Stimulated activated CD8-positive, alpha-beta memory T cell treated with anti-CD3 and anti-CD28 coated beads, Interleukin-7, amount 100 ng/mL, for 1 hour (primary cell): ENCODE results near the gene CCL20.
"Not testable (repeated sequence)": the region's sequence is repeated elsewhere in the genome, so short reads cannot be mapped to it uniquely, and the experiment has no call there.

Experiments used
- DNase-seq, 2 donors: peaks; one replicate each; pipeline ENCODE4 v3.0.0-alpha.2; 2020; ENCODE audit warnings: low read depth in 2 of 2

CCL20 gene

DNA sequence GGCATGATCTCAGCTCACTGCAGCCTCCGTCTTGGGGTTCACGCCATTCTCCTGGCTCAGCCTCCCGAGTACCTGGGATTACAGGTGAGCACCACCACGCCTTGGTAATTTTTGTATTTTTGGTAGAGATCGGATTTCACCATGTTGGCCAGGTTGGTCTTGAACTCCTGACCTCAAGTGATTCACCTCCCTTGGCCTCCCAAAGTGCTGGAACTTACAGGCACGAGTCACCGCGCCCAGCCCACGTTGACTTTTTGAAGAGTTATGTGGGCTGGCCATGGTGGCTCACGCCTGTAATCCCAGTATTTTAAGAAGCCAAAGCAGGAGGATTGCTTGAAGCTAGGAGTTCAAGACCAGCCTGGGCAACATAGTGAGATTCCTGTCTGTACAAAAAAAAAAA lies 20.8 kb downstream of the CCL20 start:
- DNase-seq, result no peak

DNA sequence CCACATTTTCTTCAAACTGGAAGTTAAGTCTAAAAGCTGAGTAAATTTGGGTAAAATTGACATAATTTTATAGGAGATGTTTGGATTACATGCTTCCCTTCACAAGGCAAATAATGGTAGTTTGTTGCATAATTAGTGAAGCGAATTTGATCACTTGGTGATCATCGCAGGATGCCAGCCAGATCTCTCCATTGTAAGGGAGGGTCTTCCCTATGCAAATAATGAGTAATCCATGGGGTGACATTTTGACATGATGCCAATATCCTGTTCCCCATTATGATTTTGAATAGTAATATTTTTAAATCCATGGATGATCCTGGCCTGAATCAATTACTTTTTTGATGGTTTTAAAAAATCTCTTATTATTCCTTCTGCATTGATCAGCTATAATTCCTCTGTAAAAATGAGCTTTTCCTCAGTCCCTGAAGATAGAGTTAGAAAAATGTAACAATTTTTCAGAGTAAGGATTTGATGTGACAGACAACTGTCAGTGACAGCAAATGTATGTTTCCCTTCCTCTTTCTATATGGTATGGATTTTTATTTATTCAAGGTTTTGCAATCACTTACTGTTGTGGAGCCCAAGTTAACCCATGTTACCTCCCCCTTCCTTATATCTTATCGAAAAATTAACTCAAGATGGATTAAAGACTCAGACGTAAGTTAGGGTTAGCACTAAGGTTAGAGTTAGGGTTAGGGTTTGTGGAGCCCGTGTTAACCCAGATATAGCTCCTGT lies 21.4 kb downstream of the CCL20 start:
- DNase-seq, result no peak

DNA sequence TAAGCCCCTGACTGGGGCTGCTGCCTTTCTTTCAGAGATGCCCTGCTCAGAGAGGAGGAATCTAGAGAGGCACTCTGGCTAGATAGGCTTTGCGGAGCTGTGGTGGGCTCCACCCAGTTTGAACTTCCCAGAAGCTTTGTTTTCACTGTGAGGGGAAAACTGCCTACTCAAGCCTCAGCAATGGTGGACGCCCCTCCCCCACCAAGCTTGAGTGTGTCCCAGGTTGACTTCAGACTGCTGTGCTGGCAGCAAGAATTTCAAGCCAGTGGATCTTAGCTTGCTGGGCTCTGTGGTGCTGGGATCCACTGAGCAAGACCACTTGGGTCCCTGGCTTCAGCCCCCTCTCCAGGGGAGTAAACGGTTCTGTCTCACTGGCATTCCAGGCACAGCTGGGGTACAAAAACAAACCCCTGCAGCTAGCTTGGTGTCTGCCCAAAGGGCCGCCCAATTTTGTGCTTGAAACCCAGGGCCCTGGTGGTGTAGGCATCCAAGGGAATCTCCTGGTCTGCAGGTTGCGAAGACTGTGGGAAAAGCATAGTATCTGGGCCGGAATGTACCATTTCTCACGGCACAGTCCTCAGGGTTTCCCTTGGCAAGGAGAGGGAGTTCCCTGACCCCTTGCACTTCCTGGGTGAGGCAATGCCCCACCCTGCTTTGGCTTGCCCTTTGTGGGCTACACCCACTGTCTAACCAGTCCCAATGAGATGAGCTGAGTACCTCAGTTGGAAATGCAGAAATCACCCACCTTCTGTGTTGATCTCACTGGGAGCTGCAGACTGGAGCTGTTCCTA lies 25.9 kb downstream of the CCL20 start:
- not testable (repeated sequence) for DNase-seq

DNA sequence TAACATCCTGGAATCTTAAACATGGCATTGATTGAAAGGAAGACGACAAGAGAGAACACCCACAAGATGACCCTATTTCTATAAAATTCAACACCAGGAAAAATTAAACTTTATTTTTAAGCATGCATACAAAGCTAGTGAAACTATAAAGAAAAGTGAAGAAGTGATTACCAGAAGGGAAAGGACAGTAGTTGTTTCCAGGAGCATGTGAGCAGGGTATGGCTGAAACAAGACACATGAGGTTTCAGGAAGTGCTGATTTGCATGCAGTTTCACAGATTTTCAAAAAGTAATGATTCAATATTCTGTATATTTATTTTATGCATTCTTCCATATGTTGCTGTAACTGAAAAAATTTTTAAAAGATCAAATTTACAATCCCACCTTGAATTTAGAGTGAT lies 33.2 kb downstream of the CCL20 start:
- no peak for DNase-seq

DNA sequence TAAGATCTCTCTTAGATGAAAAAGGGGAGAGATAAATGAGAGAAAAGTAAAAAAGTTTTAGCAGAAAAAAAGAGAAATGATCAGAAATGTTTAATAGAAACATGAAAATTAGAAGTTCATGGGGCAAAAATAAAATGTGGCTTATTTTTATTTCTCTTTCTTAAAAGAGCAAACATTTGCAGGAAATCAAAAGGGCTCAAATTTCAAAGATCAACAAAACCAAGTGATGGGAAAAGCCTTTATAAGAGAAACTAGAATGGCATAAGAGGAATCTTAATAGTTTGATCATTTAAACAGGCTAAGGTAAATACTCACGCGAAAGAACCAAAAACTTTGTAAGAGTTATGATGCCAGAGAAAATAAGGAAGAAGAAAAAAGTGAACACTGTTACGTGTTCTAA lies 34.5 kb downstream of the CCL20 start:
- DNase-seq, result no peak

DNA sequence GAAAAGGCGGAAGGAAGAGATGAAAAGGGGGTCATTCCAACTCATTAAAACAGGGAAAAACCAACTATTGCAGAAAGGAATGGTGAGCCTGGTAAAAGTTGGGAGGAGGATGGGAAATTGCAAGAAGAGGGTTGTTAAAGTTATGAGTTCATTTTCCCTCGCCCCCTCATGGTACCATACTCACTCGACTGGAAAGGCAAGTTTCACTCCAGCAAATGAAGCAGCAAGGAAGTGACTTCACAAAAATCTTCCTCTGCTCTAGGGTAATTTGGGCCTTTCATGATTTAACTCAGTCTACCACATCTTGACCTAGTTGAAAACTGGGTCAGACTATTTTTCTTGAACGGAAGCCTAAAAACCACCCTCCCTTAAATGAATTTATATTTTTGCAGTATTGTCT lies 34.9 kb downstream of the CCL20 start:
- DNase-seq, result no peak

DNA sequence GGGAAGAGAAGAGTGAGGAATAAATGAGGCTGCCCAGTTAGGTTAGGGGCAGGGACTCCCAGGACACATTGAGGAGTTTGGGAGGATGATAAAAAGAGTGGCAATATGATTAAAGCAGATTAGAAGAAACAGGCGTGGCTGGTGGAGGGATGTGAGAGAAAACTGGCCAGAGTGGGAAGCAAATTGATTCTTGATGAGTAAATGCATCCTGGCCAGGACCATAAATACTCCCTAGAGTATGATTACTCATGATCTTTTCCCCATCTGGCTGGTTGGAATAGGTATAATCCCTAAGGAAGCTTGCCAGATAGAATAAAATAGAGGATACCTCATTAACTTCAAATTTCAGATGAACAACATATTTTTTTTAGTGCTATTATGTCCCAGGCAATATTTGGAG lies 36.3 kb downstream of the CCL20 start:
- no peak for DNase-seq

DNA sequence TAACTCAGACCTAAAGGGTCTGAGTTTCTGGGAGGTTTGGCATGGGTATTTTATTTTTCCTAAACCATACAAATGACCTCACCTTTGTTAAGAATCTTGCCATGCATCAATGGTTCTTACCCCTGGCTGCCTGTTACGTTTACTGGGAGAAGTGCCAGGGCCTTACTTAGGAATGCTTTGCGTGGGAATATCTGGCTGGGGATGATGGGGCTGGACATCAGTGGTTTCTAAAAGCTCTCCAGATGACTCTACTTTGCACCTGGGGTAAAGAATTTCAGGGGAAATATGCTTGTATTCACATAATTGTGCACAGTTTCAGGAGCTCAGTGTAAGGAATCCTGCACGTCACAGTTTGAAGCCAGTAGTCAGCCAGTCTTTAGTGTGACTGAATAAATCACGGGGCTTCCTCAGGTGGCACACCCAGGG lies 39.6 kb downstream of the CCL20 start:
- no peak for DNase-seq

DNA sequence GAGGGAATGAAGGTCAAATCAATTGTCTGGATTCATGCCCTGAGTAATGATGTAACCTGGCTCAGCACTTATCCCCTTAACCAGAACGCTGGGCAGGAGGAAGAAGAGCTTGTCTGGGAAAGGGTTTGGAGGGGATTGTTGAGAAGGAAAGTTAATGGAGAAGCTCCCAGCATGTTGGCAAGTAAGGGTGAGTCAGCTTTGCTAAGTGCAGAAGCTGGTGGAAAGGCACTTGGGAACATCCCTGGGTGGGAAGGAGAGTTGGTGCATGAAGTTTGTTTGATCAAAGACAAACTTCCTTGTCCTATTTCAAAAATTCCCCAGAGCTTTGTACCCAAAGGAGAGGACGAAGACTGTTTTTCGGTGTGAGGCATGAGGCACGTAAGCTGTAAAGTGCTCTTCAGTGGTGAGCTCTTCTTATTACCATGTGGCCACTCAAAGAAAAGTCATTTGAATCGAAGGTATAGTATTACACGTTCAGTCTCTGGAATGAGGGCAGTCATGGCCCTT lies 40.2 kb downstream of the CCL20 start:
- DNase-seq, result no peak

DNA sequence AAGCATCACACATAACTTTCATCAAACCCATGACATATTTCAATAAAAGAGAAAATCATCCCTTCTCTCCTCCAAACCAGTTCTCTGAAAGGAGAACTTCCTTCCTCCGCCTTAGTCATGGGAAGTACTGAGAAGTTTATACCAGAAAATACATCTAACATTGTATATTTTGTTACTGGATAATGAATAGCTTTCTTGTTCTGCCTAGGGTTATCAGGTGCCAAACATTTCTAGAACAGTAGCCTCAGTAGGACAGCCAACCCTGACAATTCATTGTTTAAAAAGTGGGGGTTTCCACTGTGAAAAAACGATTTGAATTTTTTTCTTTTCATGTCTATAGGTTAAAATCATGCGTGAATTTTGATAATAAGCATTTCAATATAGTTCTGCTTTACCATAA lies 41.8 kb downstream of the CCL20 start:
- DNase-seq, result no peak

DNA sequence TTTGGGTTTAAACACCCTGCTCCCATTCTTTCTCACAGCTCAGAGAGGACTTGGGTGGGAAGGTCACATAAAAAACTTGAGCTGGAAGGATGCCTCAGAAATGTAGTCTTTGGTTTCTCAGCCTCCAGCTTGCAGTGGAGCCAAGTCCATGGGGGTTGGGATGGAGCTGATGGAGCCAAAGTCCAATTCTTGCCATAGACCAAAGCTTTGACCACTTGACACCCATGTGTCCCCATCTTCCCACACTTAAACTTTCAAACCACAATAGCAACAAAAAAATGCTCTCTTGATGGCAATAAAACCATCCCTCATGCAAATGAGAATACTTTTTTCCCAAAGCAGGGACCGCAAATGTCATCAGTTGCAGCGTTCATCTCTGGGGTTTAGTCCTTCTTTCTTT lies 43.1 kb downstream of the CCL20 start:
- no peak for DNase-seq

DNA sequence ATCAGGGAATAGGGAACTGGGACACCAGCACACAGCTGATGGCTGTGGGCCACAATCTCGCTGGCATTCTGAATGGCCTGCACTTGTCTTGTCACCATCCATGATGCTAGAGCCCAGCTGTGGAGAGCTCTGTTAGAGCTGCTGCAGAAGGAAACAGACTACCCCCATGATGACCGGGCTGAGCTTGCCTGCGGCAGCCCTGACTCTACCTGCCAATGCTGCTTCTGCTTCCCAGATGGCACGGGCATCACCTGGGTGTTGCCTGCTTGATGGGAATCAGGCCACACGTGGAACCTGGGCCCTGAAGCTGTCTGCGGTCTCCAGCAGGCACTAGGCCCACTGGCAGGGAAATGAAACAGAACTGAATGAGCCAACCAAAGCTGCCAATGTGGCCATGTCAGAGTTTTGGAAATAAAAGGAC lies 46.6 kb downstream of the CCL20 start:
- no peak for DNase-seq

DNA sequence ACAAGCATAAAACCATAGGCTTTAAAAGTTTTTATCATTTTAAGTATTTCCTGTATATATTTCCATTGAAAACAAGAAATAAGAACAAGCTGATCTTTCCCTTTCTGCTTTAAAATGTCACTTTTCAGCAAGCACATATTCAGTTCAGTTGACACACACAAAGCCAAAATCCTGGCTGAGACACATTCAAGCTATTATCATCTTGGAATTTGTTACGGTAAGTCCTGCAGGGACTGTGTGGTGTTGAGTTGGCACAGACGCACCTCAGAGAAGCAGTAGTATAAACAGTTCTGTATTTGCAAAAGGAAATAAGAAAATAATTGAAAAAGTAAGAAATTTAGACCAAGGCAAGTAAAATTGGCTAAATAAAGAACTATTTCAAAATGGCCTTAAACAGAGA lies 47.4 kb downstream of the CCL20 start:
- DNase-seq, result no peak

DNA sequence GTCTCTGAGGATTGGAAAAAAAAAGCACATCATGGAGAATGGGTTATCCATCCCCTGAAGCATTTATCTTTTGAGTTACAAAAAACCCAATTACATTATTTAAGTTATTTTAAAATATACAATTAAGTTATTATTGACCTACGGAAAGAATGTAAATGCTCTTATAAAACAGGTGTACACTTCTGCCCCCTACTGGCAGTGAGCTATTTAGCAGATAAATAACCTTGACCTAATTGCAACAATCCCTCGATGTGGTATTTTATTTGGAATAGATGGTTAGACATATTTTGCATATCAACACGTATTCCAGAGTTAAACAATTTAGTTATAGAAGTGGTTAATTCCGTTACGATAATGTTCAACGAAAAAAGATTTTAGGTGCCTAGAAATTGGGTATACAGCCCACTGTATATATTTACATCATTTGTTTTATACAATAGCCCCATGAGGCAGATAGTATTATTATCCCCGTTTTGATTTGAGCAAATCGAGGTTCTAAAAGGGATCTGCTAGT lies 48.6 kb downstream of the CCL20 start:
- no peak for DNase-seq

DNA sequence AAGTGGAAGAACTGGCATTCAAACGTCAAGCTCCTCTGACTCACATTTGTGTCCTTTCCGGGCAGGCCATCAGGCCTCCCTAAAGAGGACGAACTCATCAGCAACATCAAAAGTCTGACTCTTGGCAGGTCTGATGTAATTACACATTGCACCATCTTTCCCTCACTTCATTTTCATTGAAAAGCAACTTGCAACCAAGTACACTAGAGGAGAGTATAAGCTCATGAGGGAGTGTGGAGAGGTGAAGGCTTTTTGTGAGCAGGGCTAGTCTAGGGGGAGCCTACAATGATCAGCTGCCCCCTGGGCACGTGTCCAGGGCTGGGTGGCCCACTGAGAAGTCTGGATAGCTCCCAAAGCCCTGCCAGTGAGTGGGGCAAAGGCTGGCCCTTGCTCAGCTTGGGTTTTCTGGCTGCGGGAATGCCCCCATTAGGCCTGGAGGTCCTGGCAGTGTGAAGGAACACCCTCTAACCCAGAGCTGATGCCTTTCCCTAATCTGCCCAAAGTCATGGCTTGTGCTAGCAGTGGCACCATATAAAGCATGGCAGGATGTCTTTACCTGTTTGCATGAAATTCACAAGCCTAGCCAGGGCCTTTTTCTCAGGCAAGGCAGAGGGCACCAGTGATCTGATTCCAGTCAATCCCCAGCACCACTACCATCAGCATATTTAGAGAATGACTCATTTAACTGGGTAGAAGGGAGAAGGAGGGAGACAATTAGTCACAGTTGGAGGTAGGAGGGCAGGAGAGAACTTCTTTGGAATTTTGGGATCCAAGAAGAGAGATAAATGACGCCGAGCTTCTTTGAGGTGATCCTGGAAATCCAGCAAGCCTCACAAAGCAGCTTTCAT lies 49.3 kb downstream of the CCL20 start:
- no peak for DNase-seq

DNA sequence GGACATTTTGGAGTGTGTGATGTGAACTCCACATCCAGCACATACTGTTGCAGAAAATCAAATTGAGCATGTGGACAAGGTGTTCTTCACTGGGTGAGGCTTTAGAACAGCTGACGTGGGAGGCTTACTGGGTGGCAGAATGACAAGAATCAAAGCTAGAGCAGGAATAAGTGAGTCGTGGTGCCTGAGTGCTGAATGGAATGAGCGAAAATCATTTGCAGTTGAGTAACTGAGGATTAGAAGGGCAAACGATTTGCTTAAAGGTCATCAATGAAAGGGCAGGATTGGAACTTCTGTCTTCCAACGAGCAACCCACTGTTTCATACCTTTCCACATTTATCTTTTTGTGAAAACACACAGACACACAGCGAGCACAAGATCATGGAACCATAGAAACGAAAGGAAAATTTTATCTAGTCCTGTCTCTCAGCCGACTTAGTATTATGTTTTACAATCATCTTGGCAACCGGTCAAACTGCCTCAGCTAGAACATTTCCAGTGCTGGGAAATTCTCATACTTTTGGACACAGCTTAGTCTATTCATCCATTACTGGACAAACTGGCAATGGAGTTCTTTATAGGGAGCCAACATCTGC lies 50.6 kb downstream of the CCL20 start:
- no peak for DNase-seq

DNA sequence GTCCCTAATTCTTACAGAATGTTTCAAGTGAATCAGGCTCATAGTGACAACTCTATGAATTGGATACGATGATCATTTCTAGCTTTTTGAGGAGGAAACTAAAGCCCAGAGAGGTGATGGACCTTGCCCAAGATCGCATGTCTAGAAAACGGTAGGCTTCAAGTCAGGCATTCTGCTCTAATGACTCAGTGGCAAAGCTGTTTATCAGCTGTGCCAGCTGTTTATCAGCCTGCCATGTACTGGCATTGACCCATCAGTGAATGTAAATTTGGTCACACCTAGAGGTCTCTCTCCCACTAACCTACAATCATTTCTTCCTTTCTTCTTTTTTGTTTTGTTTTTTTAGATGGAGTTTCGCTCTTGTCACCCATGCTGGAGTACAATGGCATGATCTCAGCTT lies 51.6 kb downstream of the CCL20 start:
- no peak for DNase-seq
